NCI-H524 (cell line): ENCODE results near the gene CPSF4.
"Not testable (repeated sequence)": the region's sequence is repeated elsewhere in the genome, so short reads cannot be mapped to it uniquely, and the experiment has no call there.

ENCODE experiments used
- DNase-seq, 2 experiments: peaks; one replicate each; lab custom pipeline; 2025; lab: John Stamatoyannopoulos, UW

CPSF4 gene

GRCh38 chr7:99490878-99491277, 52.1 kb downstream of the CPSF4 start:
- no peak for DNase-seq

GRCh38 chr7:99493823-99494222, 55.1 kb downstream of the CPSF4 start:
- no peak for DNase-seq

- DNase-seq: no peak
Measured at GRCh38 chr7:99497766-99498545, 59.2 kb downstream of the CPSF4 start.

DNA sequence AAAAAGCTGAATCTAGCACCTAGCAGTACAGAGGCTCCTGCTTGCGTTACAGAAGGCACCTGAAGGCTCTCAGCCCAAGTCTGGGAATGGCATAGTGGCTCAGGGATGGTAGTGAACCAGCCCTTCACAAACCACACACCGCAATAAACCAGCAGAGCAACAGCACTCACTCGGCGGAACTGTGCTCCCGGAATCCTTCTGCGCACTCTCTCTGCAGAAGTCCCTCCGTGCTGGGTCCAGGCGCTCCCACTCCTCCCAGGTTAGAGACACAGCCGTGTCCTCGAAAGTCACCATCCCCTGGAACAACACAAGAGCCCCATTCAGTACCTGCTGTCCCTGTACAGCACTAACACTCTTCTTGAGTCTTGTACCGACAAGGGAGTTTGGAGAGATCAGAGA, 59.8 kb downstream of the CPSF4 start:
- no peak for DNase-seq

- no peak for DNase-seq
Measured at GRCh38 chr7:99499371-99499720, 60.6 kb downstream of the CPSF4 start.

DNA sequence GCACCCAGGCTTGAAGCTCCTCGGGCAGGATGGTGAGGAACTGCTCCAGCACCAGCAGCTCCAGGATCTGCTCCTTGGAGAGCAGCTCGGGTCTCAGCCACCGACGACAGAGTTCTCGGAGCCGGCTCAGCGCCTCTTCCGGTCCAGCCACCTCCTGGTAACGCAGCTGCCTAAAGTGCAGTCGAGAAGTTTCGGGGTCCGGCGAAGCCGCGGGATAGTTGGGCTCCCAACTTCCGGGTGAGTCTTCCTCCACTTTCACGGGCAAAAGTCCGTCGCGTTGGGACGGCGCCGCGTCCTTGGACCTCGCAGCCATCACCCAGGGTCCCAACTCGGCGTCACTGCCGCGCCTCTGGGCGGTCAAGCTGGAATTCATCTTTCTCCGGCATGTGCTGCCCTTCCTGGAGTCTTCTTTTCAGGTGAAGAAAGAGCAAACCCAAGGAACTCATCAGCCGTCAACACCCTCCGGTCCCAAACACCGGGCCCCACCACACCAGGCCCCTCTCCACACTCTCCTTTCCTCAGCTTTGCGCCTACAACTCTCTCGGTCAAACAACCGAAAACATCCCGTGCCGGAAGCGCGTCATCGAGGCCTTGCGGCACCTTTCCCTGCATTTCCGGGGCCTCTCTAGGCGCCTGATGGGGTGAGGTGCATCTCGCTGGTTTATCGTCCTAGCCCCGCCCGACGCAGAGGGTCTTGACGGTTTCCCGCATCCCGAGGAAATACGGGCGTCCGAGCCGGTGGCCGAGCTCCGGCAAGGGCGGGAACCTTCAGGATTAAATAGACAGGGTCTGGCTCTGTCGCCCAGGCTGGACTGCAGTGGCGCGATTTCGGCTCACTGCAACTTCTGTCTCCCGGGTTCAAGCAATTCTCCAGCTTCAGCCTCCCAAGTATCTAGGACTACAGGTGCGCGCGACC, 61.2 kb downstream of the CPSF4 start, which contains the start of gene ZNF394:
TSS of gene ZNF394 (minus strand) at position 561 of the 916 bp plus-strand sequence. CDS start at position 373, 188 bp downstream.
- peak; percentile 76 to 90 for DNase-seq

- no peak for DNase-seq
Measured at GRCh38 chr7:99500637-99501009, 61.9 kb downstream of the CPSF4 start.

DNA sequence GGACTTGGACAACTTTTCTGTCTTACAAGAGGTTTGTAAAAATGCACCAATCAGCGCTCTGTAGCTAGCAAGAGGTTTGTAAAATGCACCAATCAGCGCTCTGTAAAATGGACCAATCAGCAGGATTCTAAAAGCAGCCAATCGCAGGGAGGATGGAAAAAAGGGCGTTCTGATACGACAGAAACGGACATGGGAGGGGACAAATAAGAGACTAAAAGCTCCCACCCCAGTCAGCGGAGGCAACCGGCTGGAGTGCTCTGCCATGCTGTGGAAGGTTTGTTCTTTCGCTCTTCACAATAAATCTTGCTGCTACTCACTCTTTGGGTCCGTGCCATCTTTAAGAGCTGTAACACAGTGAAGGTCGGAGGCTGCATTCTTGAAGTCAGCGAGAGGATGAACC, 62.5 kb downstream of the CPSF4 start:
- not testable (repeated sequence) for DNase-seq

GRCh38 chr7:99504281-99504602, 65.5 kb downstream of the CPSF4 start:
- peak; percentile 94 for DNase-seq

- DNase-seq: peak; percentile 90 to 92
Measured at GRCh38 chr7:99504603-99505323, 66.0 kb downstream of the CPSF4 start, which contains the start of gene ZKSCAN5. Gene ZKSCAN5, plus strand, starts transcription at chr7:99504662. Its CDS starts 1,383 bp downstream, at chr7:99506045.

DNA sequence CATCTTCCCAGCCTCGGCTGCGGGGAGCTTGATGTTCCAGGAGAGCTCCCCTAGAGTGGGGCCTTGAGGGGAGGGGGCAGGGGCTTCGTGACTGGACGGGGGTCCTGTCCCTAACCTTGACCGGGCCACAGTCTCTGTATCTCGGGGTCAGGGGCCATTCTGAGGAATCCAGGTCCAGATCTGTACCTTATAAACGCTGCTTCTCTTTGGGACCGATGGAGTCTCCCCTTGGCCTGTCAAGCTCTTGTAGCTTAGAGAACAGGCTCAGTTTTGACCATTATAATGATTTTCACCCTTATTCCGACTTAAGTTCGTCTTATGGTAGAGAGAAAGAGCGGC, 66.5 kb downstream of the CPSF4 start:
- DNase-seq: no peak
